ENCODE measurements around the gene LPXN. TPM values are rescaled to one million over a fixed set of nuclear protein-coding genes. Genes with fewer than 3 reads are reported as not detected.

The LPXN gene
- total and polyA plus RNA-seq, 7 donors, result 0.73 to 4.7 (median 2.8) TPM

GRCh38 chr11:58525037-58525614 is 50.5 kb downstream of the LPXN start:
- Histone ChIP-seq H3K4me1 (no peaks in the 10 kb centered on the region), H3K9me3 (no peaks in the 10 kb centered on the region), H3K4me3 (no peak overlapping the region), H3K36me3 (ENCODE audit: insufficient read depth in 1 of 2, low read depth in 1 of 2) (peaks cover 3 to 29% of the 10 kb centered on the region in 2 donors), H3K27me3 (ENCODE audit: insufficient read depth in 3 of 3, low read length in 2 of 3) (no peaks in the 10 kb centered on the region), H3K27ac (no peak overlapping the region)
- ATAC-seq, result no peak
- WGBS, 3 donors, result 46 to 51% (median 46%) methylated on average over 6 of the region's 6 CpGs
- TF ChIP-seq CTCF (IDR thresholded peaks at IDR 0.05), result no peak
- intact Hi-C loops (cut with DNase I), result loop anchor here in 1 of 2 donors (10.0 kb wide), 1 partner anchor 780 kb away; the partner anchor contains the start of gene SELENOH
- DNase-seq, result no peak

GRCh38 chr11:58524232-58525036 is 51.2 kb downstream of the LPXN start:
- intact Hi-C loops (cut with DNase I), result loop anchor here in 1 of 2 donors (10.0 kb wide), 1 partner anchor 780 kb away; the partner anchor contains the start of gene SELENOH

GRCh38 chr11:58513747-58514367 is 61.8 kb downstream of the LPXN start:
- Histone ChIP-seq H3K9me3 (no peaks in the 10 kb centered on the region), H3K36me3 (ENCODE audit: insufficient read depth in 1 of 2, low read depth in 1 of 2) (no peaks in the 10 kb centered on the region), H3K27me3 (ENCODE audit: insufficient read depth in 3 of 3, low read length in 2 of 3) (no peaks in the 10 kb centered on the region), H3K27ac (no peak overlapping the region), H3K4me3 (no peak overlapping the region), H3K4me1 (no peaks in the 10 kb centered on the region)
- ATAC-seq (peak in 3 of 4 donors; percentile 46 to 82 (median 55)), DNase-seq (peak in 1 of 2 donors; percentile 46)
- WGBS, 3 donors, result 23 to 29% (median 25%) methylated on average over 5 of the region's 5 CpGs
- peak; percentile 69 for TF ChIP-seq CTCF (IDR thresholded peaks at IDR 0.05)
- intact Hi-C loops (cut with DNase I), result loop anchor here (5.0 to 10.0 kb wide), 2 partner anchors 689 to 712 kb away; no protein-coding TSS in a partner anchor

More at GRCh38 chr11:58524232-58525036, 51.2 kb downstream of the LPXN start:
- ATAC-seq (peak; percentile 48 to 85 (median 70)), DNase-seq (peak; percentile 39 to 62)
- WGBS, 3 donors, result 27 to 28% (median 28%) methylated on average over 7 of the region's 7 CpGs
- Histone ChIP-seq H3K4me1 (no peaks in the 10 kb centered on the region), H3K9me3 (no peaks in the 10 kb centered on the region), H3K27ac (no peak overlapping the region), H3K4me3 (no peak overlapping the region), H3K27me3 (ENCODE audit: insufficient read depth in 3 of 3, low read length in 2 of 3) (no peaks in the 10 kb centered on the region), H3K36me3 (ENCODE audit: insufficient read depth in 1 of 2, low read depth in 1 of 2) (peaks cover 3 to 27% of the 10 kb centered on the region in 2 donors)
- TF ChIP-seq CTCF (IDR thresholded peaks at IDR 0.05), result peak; percentile 64

GRCh38 chr11:58511636-58512035 is 64.0 kb downstream of the LPXN start:
- Histone ChIP-seq H3K27me3 (ENCODE audit: insufficient read depth in 3 of 3, low read length in 2 of 3) (no peaks in the 10 kb centered on the region), H3K4me3 (no peak overlapping the region), H3K4me1 (no peaks in the 10 kb centered on the region), H3K9me3 (no peaks in the 10 kb centered on the region), H3K36me3 (ENCODE audit: insufficient read depth in 1 of 2, low read depth in 1 of 2) (no peaks in the 10 kb centered on the region), H3K27ac (no peak overlapping the region)
- DNase-seq, result no peak
- no peak for TF ChIP-seq CTCF (IDR thresholded peaks at IDR 0.05)
- WGBS, 3 donors, result 85 to 88% (median 87%) methylated on average over 3 of the region's 3 CpGs
- ATAC-seq, result no peak
- intact Hi-C loops (cut with DNase I), result loop anchor here (5.0 to 10.0 kb wide), 2 partner anchors 687 to 709 kb away; no protein-coding TSS in a partner anchor

All from psoas muscle (tissue), 8 donors.